ENCODE results near the gene PCSK5. TPM values are rescaled to one million over a fixed set of nuclear protein-coding genes. Genes with fewer than 3 reads are reported as not detected.

The PCSK5 gene
- total and polyA plus RNA-seq, 8 donors: 0.99 to 10.3 (median 4.4) TPM

DNA sequence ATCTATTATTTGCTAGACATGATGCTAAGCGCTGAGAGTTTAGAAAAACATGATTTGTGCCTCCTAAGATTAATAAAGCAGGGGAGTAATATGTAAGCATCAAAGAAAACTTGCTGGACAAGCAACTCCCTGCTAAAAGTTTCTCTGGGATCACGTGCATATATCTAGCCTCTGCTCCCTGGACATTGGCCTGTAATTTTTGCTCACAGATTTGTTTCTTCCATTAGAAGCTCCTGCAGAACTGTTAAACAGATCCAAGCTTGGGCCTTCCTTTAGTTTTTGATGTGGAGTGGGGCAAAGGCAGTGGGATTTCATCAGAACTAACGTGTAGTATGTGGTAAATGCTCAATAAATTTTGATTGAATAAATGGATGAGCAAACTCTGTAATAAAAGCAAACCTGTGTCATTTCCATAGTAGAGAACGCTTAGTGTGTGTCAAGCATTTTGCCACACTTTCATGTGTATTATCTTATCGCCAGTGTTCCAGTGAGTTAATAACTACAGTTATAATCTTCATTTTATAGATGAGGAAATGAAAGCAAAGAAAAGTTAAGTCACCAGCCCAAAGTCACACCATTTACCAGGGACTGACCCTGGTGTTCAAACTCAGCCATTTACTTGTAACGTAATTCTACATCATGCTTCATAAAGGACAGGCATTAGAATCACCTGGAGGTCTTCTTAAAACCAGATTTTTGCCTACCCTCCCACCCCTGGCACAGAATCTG is 100.3 kb downstream of the PCSK5 start:
- TF ChIP-seq, protein P1, sequence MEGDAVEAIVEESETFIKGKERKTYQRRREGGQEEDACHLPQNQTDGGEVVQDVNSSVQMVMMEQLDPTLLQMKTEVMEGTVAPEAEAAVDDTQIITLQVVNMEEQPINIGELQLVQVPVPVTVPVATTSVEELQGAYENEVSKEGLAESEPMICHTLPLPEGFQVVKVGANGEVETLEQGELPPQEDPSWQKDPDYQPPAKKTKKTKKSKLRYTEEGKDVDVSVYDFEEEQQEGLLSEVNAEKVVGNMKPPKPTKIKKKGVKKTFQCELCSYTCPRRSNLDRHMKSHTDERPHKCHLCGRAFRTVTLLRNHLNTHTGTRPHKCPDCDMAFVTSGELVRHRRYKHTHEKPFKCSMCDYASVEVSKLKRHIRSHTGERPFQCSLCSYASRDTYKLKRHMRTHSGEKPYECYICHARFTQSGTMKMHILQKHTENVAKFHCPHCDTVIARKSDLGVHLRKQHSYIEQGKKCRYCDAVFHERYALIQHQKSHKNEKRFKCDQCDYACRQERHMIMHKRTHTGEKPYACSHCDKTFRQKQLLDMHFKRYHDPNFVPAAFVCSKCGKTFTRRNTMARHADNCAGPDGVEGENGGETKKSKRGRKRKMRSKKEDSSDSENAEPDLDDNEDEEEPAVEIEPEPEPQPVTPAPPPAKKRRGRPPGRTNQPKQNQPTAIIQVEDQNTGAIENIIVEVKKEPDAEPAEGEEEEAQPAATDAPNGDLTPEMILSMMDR (IDR thresholded peaks at IDR 0.05): no peak
- Histone ChIP-seq H3K27ac (no peak overlapping the region), H3K36me3 (no peaks in the 10 kb centered on the region), H3K9me3 (no peaks in the 10 kb centered on the region), H3K27me3 (no peaks in the 10 kb centered on the region), H3K4me3 (no peak overlapping the region), H3K4me1 (no peaks in the 10 kb centered on the region)
- WGBS, 2 donors: 82 to 84% methylated on average over 6 of the region's 6 CpGs
- FAIRE-seq (no peak), ATAC-seq (no peak), DNase-seq (no peak)
- intact Hi-C loops (cut with DNase I): no loop called here

DNA sequence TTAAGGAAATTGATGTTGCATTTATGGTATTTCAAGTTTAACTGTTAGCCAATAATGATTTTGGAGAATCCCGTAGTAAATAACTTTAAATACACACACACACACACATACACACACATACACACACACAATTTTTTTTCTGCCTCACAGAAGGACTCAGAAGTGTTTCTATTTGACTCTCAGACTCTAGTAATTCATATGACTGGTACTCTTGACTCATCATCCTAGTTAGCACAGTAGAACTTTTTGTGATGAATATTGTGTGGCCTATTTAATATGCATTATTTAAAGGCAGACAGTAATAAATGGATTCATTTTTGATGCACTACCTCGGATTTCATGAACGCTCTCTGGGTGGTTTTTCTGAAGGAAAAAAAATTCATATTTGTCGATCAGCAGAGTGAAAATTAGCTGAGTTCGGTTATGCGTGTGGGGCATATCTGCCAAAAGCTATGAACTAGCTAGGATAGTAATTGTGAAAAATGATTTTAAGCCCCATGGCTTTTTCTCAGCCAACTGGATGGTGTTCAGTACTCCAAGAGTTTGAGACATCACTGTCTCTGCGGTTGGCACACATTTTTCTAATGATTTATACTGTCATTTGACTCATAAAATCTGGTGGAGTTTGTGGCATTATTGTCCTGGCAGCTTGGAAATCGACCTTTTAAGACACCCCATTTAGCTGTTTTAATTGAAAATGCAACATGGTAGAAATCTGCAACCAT is 102.2 kb downstream of the PCSK5 start:
- no peak overlapping the region for H3K4me3 ChIP-seq
- DNase-seq (no peak), ATAC-seq (no peak), FAIRE-seq (no peak)
- no peak overlapping the region for H3K27ac ChIP-seq
- TF ChIP-seq, protein P1 (IDR thresholded peaks at IDR 0.05): no peak
- no peaks in the 10 kb centered on the region for H3K36me3 ChIP-seq
- intact Hi-C loops (cut with DNase I): no loop called here
- WGBS, 2 donors: 89 to 94% methylated on average over 8 of the region's 8 CpGs
- no peaks in the 10 kb centered on the region for H3K27me3 ChIP-seq
- peaks cover 0 to 6% (median 0%) of the 10 kb centered on the region in 3 donors for H3K4me1 ChIP-seq
- H3K9me3 ChIP-seq: no peaks in the 10 kb centered on the region

DNA sequence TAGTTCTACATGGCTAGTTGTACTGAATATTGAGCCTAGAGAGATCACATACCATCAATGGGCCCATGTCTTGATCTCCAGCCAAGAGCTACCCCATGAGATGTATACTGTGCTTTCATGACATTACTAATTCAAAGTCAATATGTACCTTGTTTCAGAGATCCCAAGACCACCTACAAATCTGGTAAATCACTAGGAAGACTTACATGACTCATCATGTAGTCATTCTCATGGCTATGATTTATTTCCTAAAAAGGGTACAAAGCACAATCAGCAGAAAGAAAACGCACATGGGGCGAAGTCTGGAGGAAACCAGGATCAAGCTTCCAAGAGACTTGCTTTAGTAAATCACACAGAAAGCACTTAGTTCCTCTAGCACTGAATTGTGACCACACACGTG is 103.0 kb downstream of the PCSK5 start:
- H3K4me1 ChIP-seq: peaks cover 0 to 6% (median 0%) of the 10 kb centered on the region in 3 donors
- DNase-seq (no peak), FAIRE-seq (no peak), ATAC-seq (no peak)
- H3K36me3 ChIP-seq: no peaks in the 10 kb centered on the region
- TF ChIP-seq, protein P1 (IDR thresholded peaks at IDR 0.05): no peak
- no peak overlapping the region for H3K4me3 ChIP-seq
- no peaks in the 10 kb centered on the region for H3K27me3 ChIP-seq
- intact Hi-C loops (cut with DNase I): no loop called here
- no peaks in the 10 kb centered on the region for H3K9me3 ChIP-seq
- 89 to 98% methylated on average over 3 of the region's 3 CpGs for WGBS, 2 donors
- no peak overlapping the region for H3K27ac ChIP-seq

DNA sequence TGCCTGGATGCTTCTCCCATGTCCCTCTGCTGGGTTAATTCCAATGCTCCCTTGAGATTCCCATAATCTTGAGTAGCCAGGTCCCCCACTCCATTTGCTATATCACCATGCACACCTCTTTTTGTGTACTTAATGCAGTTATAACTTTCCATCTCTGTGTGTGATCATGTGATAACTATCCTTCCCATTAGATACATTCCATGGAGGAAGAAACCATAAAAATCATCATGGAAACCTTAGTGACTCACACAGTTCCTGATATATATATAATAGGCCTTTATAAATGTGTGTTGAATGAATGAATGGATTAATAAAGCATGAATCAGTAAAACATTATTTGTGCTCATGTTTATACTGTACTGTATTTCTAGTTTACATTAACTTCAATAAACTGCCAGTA is 104.6 kb downstream of the PCSK5 start:
- Histone ChIP-seq H3K27ac (no peak overlapping the region), H3K36me3 (no peaks in the 10 kb centered on the region), H3K4me3 (no peak overlapping the region), H3K4me1 (peaks cover 0 to 6% (median 0%) of the 10 kb centered on the region in 3 donors), H3K27me3 (no peaks in the 10 kb centered on the region), H3K9me3 (no peaks in the 10 kb centered on the region)
- DNase-seq (no peak), FAIRE-seq (no peak), ATAC-seq (no peak)
- TF ChIP-seq, protein P1 (IDR thresholded peaks at IDR 0.05): no peak
- intact Hi-C loops (cut with DNase I): no loop called here

DNA sequence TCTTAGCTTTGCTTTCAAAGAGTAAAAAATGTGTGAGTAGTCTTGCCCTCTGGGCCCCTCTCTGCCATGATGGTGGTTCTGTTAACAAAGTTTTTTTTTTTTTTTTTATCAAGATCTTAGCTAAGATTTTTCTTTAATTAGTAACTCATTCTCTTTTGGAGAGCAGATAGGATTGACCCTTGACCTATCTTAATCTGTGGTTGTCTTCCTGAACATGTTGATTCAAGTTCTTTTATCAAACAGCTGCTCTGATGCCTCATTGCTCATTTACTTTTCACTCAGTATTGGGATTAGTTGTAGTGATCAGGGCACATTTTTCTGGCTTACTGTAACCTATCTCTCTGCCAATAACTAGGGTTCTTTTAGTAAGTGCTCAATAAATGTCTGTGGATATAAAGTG is 106.3 kb downstream of the PCSK5 start:
- TF ChIP-seq, protein P1 (IDR thresholded peaks at IDR 0.05): no peak
- ATAC-seq (peak in 3 of 4 donors; percentile 52 to 59 (median 59)), DNase-seq (no peak), FAIRE-seq (no peak)
- intact Hi-C loops (cut with DNase I): no loop called here
- no peaks in the 10 kb centered on the region for H3K9me3 ChIP-seq
- no peak overlapping the region for H3K4me3 ChIP-seq
- H3K4me1 ChIP-seq: peaks cover 0 to 6% (median 0%) of the 10 kb centered on the region in 3 donors
- H3K27ac ChIP-seq: no peak overlapping the region
- H3K36me3 ChIP-seq: no peaks in the 10 kb centered on the region
- no peaks in the 10 kb centered on the region for H3K27me3 ChIP-seq

Data from pancreas (tissue), 10 donors.